GM12801 (cell line): Measurements from ENCODE around the gene ARHGEF4.

Source experiments
- CTCF ChIP-seq: IDR thresholded peaks from one replicate; pipeline ENCODE4 v1.5.1; 2011; ENCODE audit warnings: control low read depth; ENCODE audit not compliant: insufficient read length; ENCODE audit errors: extremely low read depth

The ARHGEF4 gene

DNA sequence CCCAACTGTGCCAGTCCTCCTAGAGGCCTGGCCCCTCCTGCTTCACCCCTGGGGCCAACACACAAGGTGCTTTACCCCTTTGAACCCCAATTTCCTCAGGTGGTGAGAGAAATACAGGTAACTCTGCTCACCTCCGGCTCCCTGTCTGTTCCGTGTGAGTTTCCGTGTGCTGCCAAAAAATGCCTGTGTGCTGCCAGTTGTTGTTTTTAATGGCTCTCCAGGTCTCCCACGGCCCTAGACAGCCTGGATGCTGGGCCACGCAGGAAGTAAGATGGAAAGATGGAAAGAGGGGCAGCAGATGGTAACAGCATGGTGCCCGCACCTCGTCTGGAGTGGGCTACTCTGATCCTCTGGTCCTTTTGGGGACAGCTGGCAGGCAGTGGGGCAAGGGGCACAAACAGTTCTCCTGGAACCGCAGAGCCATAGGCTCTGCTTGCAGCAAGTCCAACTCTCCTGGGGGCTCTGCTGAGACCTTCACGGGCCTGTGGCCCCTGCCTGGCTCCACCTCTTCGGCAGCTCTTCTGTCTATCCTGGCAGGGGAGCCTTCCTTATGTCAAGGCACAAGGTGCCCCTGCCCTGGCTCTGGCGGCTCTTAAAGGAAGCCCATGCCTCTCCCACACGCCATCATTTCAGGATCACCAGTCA, 4.3 kb upstream of the ARHGEF4 start:
- no peak for TF ChIP-seq CTCF

GRCh38 chr2:130834091-130834930, 2.4 kb upstream of the ARHGEF4 start:
- no peak for TF ChIP-seq CTCF

DNA sequence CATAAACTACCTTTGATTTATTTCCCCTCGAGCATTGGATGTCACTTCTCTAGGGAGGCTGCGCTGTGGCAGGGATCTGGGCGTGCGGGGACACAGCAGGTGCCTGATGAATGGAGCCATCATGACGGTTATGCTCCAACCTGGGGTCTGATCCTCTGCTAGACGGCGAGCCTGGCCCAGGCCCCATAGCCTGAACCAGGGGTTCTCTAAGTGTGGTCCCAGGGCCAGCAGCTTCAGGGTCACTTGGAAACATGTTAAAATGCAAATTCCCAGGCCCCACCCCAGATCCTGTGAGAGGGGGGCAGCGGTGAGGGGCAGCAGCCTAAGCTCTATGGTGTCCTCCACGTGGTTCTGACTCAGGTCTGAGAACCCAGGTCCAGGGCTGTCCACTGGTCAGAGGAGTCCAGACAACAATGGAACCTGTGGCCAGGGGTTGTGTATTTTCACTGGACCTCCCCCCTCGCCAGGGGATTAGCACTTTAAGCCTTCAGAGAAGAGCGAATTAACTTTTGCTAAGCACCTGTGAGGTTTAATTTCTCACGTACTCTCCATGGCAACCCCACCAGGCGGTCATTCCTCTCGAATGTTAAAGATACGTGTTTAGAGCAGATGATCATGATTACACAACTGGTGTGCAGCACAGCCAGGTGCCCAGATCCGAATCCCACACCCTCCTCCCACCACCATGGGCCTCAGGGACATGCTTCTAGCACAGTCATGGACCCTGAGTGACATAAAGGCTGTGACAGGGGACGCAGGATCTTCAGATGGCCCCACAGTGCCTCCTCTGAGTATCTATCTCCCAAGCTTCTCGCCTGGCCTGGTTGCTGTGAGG, 1.6 kb upstream of the ARHGEF4 start:
- no peak for TF ChIP-seq CTCF

DNA sequence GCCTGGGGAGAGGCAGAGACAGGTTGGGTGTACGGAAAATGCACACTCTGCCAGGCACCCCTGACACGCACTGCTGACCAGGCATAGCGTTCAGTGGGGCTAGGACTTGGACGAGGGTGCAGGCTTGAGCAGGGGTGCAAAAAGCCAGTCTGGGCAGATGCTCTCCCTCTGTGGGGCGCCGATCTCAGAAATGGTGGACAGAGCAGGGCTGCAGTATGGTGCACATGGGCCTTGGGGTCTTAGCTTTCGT, 1.0 kb upstream of the ARHGEF4 start:
- no peak for TF ChIP-seq CTCF

GRCh38 chr2:130837175-130837810, 579 bp downstream of the ARHGEF4 start:
- TF ChIP-seq CTCF, result no peak

DNA sequence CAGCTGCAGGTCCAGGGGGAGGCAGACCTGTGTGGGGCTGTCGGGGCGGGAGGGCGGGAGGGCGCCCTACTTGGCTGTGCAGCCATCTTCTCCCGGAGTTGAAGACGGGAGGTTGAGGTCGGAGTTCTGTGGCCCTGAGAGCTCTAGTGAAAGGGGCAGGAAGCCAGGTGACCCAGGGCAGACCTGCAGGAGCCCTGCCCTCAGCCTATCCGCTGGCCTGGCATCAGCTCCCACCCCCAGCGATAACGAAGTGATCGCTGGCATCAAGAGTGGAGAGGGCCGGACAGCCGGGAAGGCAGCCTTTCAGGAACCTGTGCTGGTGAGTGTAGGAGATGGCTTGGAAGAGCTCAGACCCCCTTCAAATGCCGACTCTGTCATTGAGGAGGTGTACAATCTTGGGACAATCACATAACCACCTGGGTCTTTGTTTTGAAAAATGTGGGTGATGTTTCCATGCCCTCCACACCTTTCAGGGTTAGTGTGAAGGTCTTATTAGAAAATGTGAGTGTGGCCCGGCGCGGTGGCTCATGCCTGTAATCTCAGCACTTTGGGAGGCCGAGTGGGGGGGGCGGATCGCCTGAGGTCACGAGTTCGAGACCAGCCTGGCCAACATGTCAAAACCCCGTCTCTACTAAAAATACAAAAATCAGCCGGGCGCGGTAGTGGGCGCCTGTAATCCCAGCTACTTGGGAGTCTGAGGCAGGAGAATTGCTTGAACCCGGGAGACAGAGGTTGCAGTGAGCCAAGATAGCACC, 1.3 kb downstream of the ARHGEF4 start:
- no peak for TF ChIP-seq CTCF
